ENCODE results near the gene RPS10.
"Not testable (repeated sequence)": the region's sequence is repeated elsewhere in the genome, so short reads cannot be mapped to it uniquely, and the experiment has no call there.

The RPS10 gene

GRCh38 chr6:34373511-34373910 is 52.4 kb downstream of the RPS10 start:
- no peaks in the 10 kb centered on the region for H3K9me3 Mint-ChIP-seq
- peaks cover 24% of the 10 kb centered on the region for H3K4me1 Mint-ChIP-seq
- H3K27me3 Mint-ChIP-seq: no peaks in the 10 kb centered on the region
- no peak overlapping the region for H3K4me3 Mint-ChIP-seq
- H3K27ac Mint-ChIP-seq: no peak overlapping the region
- DNase-seq: no peak
- no peak for ATAC-seq

GRCh38 chr6:34371865-34372264 is 54.0 kb downstream of the RPS10 start:
- not testable (repeated sequence) for H3K27me3 Mint-ChIP-seq, DNase-seq, H3K4me3 Mint-ChIP-seq, H3K9me3 Mint-ChIP-seq, H3K27ac Mint-ChIP-seq, ATAC-seq
- peaks cover 34% of the 10 kb centered on the region for H3K4me1 Mint-ChIP-seq

GRCh38 chr6:34370361-34370760 is 55.5 kb downstream of the RPS10 start:
- H3K27ac Mint-ChIP-seq: no peak overlapping the region

GRCh38 chr6:34369385-34369784 is 56.5 kb downstream of the RPS10 start:
- no peaks in the 10 kb centered on the region for H3K9me3 Mint-ChIP-seq
- H3K27me3 Mint-ChIP-seq: no peaks in the 10 kb centered on the region
- DNase-seq (no peak), ATAC-seq (no peak)
- peaks cover 36% of the 10 kb centered on the region for H3K4me1 Mint-ChIP-seq
- H3K27ac Mint-ChIP-seq: peak overlapping the region; percentile 41 to 79
- H3K4me3 Mint-ChIP-seq: no peak overlapping the region

More at GRCh38 chr6:34370361-34370760, 55.5 kb downstream of the RPS10 start:
- Mint-ChIP-seq H3K4me1 (peaks cover 34% of the 10 kb centered on the region), H3K9me3 (no peaks in the 10 kb centered on the region), H3K27me3 (no peaks in the 10 kb centered on the region), H3K4me3 (no peak overlapping the region)
- no peak for ATAC-seq
- no peak for DNase-seq

Measured in stimulated activated naive CD8-positive, alpha-beta T cell treated with anti-CD3 and anti-CD28 coated beads, Interleukin-15, amount 100 ng/mL, for 72 hours (primary cell).